Neural cell (in vitro differentiated cells): ENCODE results near the gene CRACR2B. TPM values are rescaled to one million over a fixed set of nuclear protein-coding genes. Genes with fewer than 3 reads are reported as not detected.

Experiments
- H2AFZ ChIP-seq: fragments of 200-600, 300-800 bp; sonication (generic), shearing (Covaris generic); 2 replicates; pipeline ENCODE4 v1.6.0; 2014; ENCODE audit warnings: low read depth, mild to moderate bottlenecking, antibody characterized with exemption, low read length, moderate library complexity
- H3F3A ChIP-seq: fragments of 200-600 bp; shearing (Covaris generic); 2 replicates; pipeline ENCODE4 v1.6.1; 2016; ENCODE audit warnings: mild to moderate bottlenecking, moderate library complexity, mixed read lengths, antibody characterized with exemption, low read length; ENCODE audit not compliant: insufficient read depth, poor library complexity, severe bottlenecking
- H3K27ac ChIP-seq: fragments of 200-600, 300-800 bp; sonication (generic), shearing (Covaris generic); 2 replicates; pipeline ENCODE4 v1.5.1; 2014; ENCODE audit warnings: mild to moderate bottlenecking, low read length, moderate library complexity
- H3K27me3 ChIP-seq: fragments of 300-800, 200-600 bp; sonication (generic), shearing (Covaris generic); 2 replicates; pipeline ENCODE4 v1.6.0; 2014; ENCODE audit warnings: mild to moderate bottlenecking, low read depth, low read length, moderate library complexity; ENCODE audit not compliant: insufficient read depth
- H3K36me3 ChIP-seq: fragments of 300-800, 200-600 bp; sonication (generic), shearing (Covaris generic); 2 replicates; pipeline ENCODE4 v1.5.1; 2014; ENCODE audit warnings: mild to moderate bottlenecking, antibody characterized with exemption, low read length, moderate library complexity; ENCODE audit not compliant: insufficient read depth
- H3K4me2 ChIP-seq: fragments of 300-800, 200-600 bp; sonication (generic), shearing (Covaris generic); 2 replicates; pipeline ENCODE4 v1.6.0; 2014; ENCODE audit warnings: mild to moderate bottlenecking, low read length
- H3K4me3 ChIP-seq: fragments of 300-800, 200-600 bp; sonication (generic), shearing (Covaris generic); 2 replicates; pipeline ENCODE4 v1.5.1; 2014; ENCODE audit warnings: mild to moderate bottlenecking, low read length, moderate library complexity
- H3K79me2 ChIP-seq: fragments of 200-600 bp; shearing (Covaris generic); replicated peaks from 2 replicates; pipeline ENCODE4 v1.6.0; 2014; ENCODE audit warnings: mild to moderate bottlenecking, low read length, moderate library complexity; ENCODE audit not compliant: insufficient read depth
- H3K9ac ChIP-seq: fragments of 300-800, 200-600 bp; sonication (generic), shearing (Covaris generic); 2 replicates; pipeline ENCODE4 v1.6.1; 2016; ENCODE audit warnings: mild to moderate bottlenecking, low read length, mixed read lengths
- H3K9me2 ChIP-seq: fragments of 200-600 bp; shearing (Covaris generic); 2 replicates; pipeline ENCODE4 v1.6.1; 2016; ENCODE audit warnings: mild to moderate bottlenecking, low read length, mixed read lengths; ENCODE audit not compliant: insufficient read depth
- H3K9me3 ChIP-seq: fragments of 200-600, 300-800 bp; sonication (generic), shearing (Covaris generic); 2 replicates; pipeline ENCODE4 v1.6.1; 2016; ENCODE audit warnings: mild to moderate bottlenecking, mixed run types, low read length, moderate library complexity, mixed read lengths
- H4K20me1 ChIP-seq: fragments of 200-600 bp; shearing (Covaris generic); 2 replicates; pipeline ENCODE4 v1.6.1; 2016; ENCODE audit warnings: mild to moderate bottlenecking, mixed run types; ENCODE audit not compliant: insufficient read depth
- CTCF ChIP-seq: fragments of 450-650 bp; IDR thresholded peaks from 2 replicates; pipeline ENCODE4 v1.5.1; 2014; ENCODE audit warnings: antibody characterized with exemption, mild to moderate bottlenecking, moderate library complexity; ENCODE audit not compliant: poor library complexity, severe bottlenecking
- EP300 ChIP-seq: fragments of 450-650 bp; conservative IDR thresholded peaks from 2 replicates; pipeline ENCODE4 v1.6.1; 2014; ENCODE audit warnings: antibody characterized with exemption, mild to moderate bottlenecking, moderate library complexity; ENCODE audit not compliant: poor library complexity, severe bottlenecking
- EZH2 ChIP-seq: fragments of 200-600, 300-800 bp; shearing (Covaris generic), sonication (generic); IDR thresholded peaks from 2 replicates; pipeline ENCODE4 v1.6.1; 2014; ENCODE audit warnings: antibody characterized with exemption, low read length, borderline replicate concordance, mild to moderate bottlenecking; ENCODE audit not compliant: insufficient read depth, poor library complexity, severe bottlenecking
- MXI1 ChIP-seq: fragments of 450-650 bp; conservative IDR thresholded peaks from 2 replicates; pipeline ENCODE4 v1.6.1; 2014; ENCODE audit warnings: antibody characterized with exemption, mild to moderate bottlenecking; ENCODE audit not compliant: poor library complexity, severe bottlenecking
- POLR2AphosphoS5 ChIP-seq: IDR thresholded peaks from 2 replicates; pipeline ENCODE4 v1.6.1; 2012
- RAD21 ChIP-seq: fragments of 450-650 bp; conservative IDR thresholded peaks from 2 replicates; pipeline ENCODE4 v1.6.1; 2014; ENCODE audit warnings: antibody characterized with exemption, mild to moderate bottlenecking, moderate library complexity
- SMC3 ChIP-seq: fragments of 450-650 bp; conservative IDR thresholded peaks from 2 replicates; pipeline ENCODE4 v1.6.1; 2014; ENCODE audit warnings: antibody characterized with exemption, mild to moderate bottlenecking, moderate library complexity; ENCODE audit not compliant: poor library complexity
- TAF1 ChIP-seq: IDR thresholded peaks from 2 replicates; pipeline ENCODE4 v1.6.1; 2012; ENCODE audit warnings: low read depth
- polyA plus RNA-seq: library from polyadenylated mRNA; depleted of rRNA; stranded (reverse); fragments of >200 nt; gene quantifications from 2 replicates; pipeline ENCODE4 v1.2.3, GENCODE V29; 2014
- TF ChIP-seq, protein P1 (sequence below): IDR thresholded peaks from 2 replicates; pipeline ENCODE4 v1.6.1; 2012; ENCODE audit warnings: borderline replicate concordance

Gene CRACR2B
- polyA plus RNA-seq, 1 donor from 2014 or later = 1.2 TPM

- Histone ChIP-seq H2AFZ (no peak overlapping the region), H3K4me3 (no peak overlapping the region), H3F3A (no peaks in the 10 kb centered on the region), H3K9me2 (no peaks in the 10 kb centered on the region), H3K36me3 (no peaks in the 10 kb centered on the region), H3K9ac (no peak overlapping the region), H3K9me3 (no peaks in the 10 kb centered on the region), H3K27ac (no peak overlapping the region), H3K27me3 (no peaks in the 10 kb centered on the region), H4K20me1 (no peaks in the 10 kb centered on the region), H3K4me2 (no peak overlapping the region), H3K79me2 (peaks cover 13% of the 10 kb centered on the region)
- TF ChIP-seq EZH2 = no peak
- no peak for TF ChIP-seq TAF1
- TF ChIP-seq POLR2AphosphoS5 = no peak
- TF ChIP-seq SMC3 = no peak
- TF ChIP-seq RAD21 = no peak
- TF ChIP-seq MXI1 = no peak
- TF ChIP-seq, protein P1, sequence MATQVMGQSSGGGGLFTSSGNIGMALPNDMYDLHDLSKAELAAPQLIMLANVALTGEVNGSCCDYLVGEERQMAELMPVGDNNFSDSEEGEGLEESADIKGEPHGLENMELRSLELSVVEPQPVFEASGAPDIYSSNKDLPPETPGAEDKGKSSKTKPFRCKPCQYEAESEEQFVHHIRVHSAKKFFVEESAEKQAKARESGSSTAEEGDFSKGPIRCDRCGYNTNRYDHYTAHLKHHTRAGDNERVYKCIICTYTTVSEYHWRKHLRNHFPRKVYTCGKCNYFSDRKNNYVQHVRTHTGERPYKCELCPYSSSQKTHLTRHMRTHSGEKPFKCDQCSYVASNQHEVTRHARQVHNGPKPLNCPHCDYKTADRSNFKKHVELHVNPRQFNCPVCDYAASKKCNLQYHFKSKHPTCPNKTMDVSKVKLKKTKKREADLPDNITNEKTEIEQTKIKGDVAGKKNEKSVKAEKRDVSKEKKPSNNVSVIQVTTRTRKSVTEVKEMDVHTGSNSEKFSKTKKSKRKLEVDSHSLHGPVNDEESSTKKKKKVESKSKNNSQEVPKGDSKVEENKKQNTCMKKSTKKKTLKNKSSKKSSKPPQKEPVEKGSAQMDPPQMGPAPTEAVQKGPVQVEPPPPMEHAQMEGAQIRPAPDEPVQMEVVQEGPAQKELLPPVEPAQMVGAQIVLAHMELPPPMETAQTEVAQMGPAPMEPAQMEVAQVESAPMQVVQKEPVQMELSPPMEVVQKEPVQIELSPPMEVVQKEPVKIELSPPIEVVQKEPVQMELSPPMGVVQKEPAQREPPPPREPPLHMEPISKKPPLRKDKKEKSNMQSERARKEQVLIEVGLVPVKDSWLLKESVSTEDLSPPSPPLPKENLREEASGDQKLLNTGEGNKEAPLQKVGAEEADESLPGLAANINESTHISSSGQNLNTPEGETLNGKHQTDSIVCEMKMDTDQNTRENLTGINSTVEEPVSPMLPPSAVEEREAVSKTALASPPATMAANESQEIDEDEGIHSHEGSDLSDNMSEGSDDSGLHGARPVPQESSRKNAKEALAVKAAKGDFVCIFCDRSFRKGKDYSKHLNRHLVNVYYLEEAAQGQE = no peak
- no peak for TF ChIP-seq EP300
- TF ChIP-seq CTCF = no peak
Observed at GRCh38 chr11:800473-800872, 27.2 kb upstream of the CRACR2B start.

DNA sequence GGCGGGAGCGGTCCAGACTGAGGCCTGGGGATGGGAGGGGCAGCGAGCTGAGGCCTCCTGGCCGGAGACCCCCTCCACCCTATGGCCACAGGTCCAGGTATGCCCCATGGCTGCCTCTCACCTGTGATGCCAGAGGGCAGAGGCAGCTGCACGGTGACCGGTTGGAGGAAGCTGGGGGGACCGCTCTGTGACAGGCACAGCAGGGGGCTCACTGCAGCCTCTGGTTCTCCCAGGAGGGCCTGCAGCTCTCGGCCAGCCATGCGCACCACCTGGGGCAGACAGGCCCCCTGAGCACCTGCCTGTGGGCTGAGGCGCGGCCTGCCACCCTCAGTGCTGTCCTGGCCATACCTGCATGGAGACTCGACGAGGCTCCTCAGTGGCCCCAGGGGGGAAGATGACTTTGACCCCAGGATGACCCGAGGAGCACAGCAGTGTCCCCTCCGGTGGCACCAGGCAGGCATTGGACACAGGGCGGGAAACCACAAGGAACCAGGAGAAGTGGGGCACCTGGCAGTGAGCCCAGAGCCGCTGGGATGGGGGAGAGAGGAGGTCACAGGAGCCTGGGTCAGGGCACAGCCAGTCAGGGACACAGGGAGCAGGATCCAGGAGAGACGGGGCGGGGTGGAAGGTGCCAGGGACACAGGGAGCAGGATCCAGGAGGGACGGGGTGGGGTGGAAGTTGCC, 26.5 kb upstream of the CRACR2B start:
- no peaks in the 10 kb centered on the region for H3K9me2 ChIP-seq
- no peak overlapping the region for H3K27ac ChIP-seq
- H2AFZ ChIP-seq = no peak overlapping the region
- H3K36me3 ChIP-seq = no peaks in the 10 kb centered on the region
- H3K79me2 ChIP-seq = peaks cover 9% of the 10 kb centered on the region
- H3K4me3 ChIP-seq = no peak overlapping the region
- no peaks in the 10 kb centered on the region for H3F3A ChIP-seq
- H3K4me2 ChIP-seq = no peak overlapping the region
- no peak overlapping the region for H3K9ac ChIP-seq
- no peaks in the 10 kb centered on the region for H3K27me3 ChIP-seq
- no peaks in the 10 kb centered on the region for H3K9me3 ChIP-seq
- TF ChIP-seq, protein P1 = no peak
- TF ChIP-seq EZH2 (no peak), TAF1 (no peak), RAD21 (no peak), CTCF (no peak), EP300 (no peak), MXI1 (no peak), POLR2AphosphoS5 (no peak)
- H4K20me1 ChIP-seq = no peaks in the 10 kb centered on the region
